C4-2B (cell line): Measurements from ENCODE around the gene KCNH2.

Experiments used
- CTCF ChIP-seq: fragments of 450-650 bp; conservative IDR thresholded peaks from 2 replicates; pipeline ENCODE4 v1.5.1; 2017; ENCODE audit warnings: mild to moderate bottlenecking
- ZFX ChIP-seq: fragments of 450-650 bp; IDR thresholded peaks from 2 replicates; pipeline ENCODE4 v1.6.1; 2017

GRCh38 chr7:150961510-150962289 lies 16.4 kb downstream of the KCNH2 start:
- TF ChIP-seq CTCF, result no peak
- no peak for TF ChIP-seq ZFX
